RWPE2 (cell line): ENCODE results near the gene BCL7A.

Experiments used
- ATAC-seq: fragments of 200-7000 bp; cut with Tn5 transposase; 3 replicates; pipeline ENCODE4 v1.9.1; 2021; ENCODE audit warnings: low read depth
- DNase-seq: peaks from one replicate; pipeline ENCODE4 v3.0.0-alpha.2; 2020; ENCODE audit warnings: low spot score
- H3K27ac ChIP-seq: fragments of 450-650 bp; 2 replicates; pipeline ENCODE4 v1.5.1; 2017; ENCODE audit warnings: mild to moderate bottlenecking; ENCODE audit not compliant: poor library complexity, severe bottlenecking
- H3K27me3 ChIP-seq: fragments of 250-450 bp; sonication (Bioruptor Pico); 2 replicates; pipeline ENCODE4 v1.5.1; 2021; ENCODE audit warnings: mild to moderate bottlenecking, moderate library complexity; ENCODE audit not compliant: insufficient read depth, poor library complexity, severe bottlenecking
- H3K36me3 ChIP-seq: fragments of 250-450 bp; sonication (Bioruptor Pico); 2 replicates; pipeline ENCODE4 v1.5.1; 2020; ENCODE audit warnings: low read depth, mild to moderate bottlenecking, moderate library complexity
- H3K4me1 ChIP-seq: fragments of 250-450 bp; sonication (Bioruptor Pico); 2 replicates; pipeline ENCODE4 v1.5.1; 2021; ENCODE audit warnings: mild to moderate bottlenecking, moderate library complexity; ENCODE audit not compliant: insufficient read depth, poor library complexity, severe bottlenecking
- H3K4me3 ChIP-seq: fragments of 250-450 bp; sonication (Bioruptor Pico); 2 replicates; pipeline ENCODE4 v1.5.1; 2021; ENCODE audit warnings: mild to moderate bottlenecking, moderate library complexity; ENCODE audit not compliant: severe bottlenecking
- H3K9me3 ChIP-seq: fragments of 250-450 bp; sonication (Bioruptor Pico); 2 replicates; pipeline ENCODE4 v1.5.1; 2021; ENCODE audit warnings: mild to moderate bottlenecking, moderate library complexity; ENCODE audit not compliant: severe bottlenecking
- TF ChIP-seq, protein P1 (sequence below): fragments of 450-650 bp; IDR thresholded peaks from one replicate; pipeline ENCODE4 v1.5.1; 2017; ENCODE audit warnings: mild to moderate bottlenecking, moderate library complexity; ENCODE audit not compliant: poor library complexity, severe bottlenecking

The BCL7A gene

DNA sequence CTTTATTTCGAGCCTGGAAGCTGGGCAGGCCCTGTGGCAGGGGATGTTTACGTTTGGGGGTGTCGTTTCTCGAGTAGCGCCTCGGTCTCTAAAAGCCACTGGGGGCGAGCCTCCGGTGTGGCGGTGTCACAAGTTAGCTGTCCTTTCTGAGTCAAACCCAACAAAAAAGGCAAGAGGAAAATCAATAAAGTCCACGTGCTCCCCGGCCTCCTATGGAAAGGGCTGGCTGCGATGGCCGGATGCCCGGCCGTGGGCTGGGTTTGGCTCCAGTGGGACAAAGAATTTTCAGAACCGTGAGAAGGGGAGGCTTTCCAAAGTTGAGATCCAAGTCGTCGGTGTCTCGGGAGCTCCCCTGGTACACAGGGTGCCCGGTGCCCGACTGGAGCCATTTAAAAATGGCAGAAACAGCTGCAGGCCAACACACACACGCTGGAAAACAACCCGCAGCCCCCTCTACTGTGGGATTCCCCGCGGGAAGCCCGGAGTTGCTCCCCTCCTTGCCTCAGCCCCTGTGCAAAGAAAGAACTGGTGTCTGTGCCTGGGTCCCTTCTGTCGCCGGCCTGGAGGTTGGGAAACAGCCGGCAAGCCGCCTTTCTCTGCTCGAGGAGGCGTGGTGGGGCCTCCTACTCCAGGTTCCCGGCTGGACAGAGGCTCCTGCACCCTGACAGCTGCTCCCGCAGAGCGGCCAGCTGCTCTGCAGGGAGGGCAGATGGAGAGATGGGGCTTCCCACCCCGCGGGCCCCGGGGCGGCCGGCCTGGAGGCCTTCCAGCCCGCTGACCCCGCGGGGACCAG is 1.9 kb downstream of the BCL7A start:
- DNase-seq (no peak), ATAC-seq (peak; percentile 53)
- peaks cover 16% of the 10 kb centered on the region for H3K4me1 ChIP-seq
- peak overlapping the region; percentile 79 for H3K27ac ChIP-seq
- no peaks in the 10 kb centered on the region for H3K27me3 ChIP-seq
- TF ChIP-seq, protein P1, sequence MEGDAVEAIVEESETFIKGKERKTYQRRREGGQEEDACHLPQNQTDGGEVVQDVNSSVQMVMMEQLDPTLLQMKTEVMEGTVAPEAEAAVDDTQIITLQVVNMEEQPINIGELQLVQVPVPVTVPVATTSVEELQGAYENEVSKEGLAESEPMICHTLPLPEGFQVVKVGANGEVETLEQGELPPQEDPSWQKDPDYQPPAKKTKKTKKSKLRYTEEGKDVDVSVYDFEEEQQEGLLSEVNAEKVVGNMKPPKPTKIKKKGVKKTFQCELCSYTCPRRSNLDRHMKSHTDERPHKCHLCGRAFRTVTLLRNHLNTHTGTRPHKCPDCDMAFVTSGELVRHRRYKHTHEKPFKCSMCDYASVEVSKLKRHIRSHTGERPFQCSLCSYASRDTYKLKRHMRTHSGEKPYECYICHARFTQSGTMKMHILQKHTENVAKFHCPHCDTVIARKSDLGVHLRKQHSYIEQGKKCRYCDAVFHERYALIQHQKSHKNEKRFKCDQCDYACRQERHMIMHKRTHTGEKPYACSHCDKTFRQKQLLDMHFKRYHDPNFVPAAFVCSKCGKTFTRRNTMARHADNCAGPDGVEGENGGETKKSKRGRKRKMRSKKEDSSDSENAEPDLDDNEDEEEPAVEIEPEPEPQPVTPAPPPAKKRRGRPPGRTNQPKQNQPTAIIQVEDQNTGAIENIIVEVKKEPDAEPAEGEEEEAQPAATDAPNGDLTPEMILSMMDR = no peak
- no peaks in the 10 kb centered on the region for H3K9me3 ChIP-seq
- H3K36me3 ChIP-seq = no peaks in the 10 kb centered on the region
- peak overlapping the region; percentile 73 for H3K4me3 ChIP-seq

DNA sequence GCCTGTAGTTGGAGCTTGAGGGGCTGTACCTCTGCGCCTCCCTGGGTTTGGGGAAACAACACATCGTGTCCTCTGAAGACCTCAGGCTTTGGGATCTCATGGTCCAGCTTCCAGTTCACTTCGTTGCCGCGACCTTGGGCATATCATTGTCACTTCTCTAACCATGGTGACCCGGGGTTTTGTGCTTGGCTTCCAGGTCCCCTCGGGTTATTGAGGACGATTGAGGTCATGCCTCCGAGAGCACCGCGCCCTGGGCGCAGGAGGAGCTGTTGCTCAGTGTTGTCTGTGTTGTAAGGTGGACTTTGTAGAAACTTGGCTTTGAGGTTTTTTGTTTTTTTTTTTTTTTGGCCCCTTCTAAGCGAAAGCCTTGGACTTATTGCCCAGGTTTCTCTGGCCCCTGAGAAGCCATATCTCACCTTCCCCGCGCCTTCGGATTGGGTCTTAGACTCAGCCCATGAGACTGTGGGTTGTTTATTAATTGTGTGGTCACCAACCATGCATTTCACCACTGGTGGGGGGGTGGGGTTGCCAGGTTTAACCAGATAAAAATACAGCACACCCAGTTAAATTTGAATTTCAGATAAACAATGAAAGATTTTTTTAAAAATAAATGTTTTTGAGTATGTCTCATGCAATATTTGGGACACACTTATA is 2.6 kb downstream of the BCL7A start:
- Histone ChIP-seq H3K36me3 (no peaks in the 10 kb centered on the region), H3K9me3 (no peaks in the 10 kb centered on the region), H3K4me3 (peak overlapping the region; percentile 73), H3K27ac (peak overlapping the region; percentile 79), H3K4me1 (peaks cover 23% of the 10 kb centered on the region), H3K27me3 (no peaks in the 10 kb centered on the region)
- TF ChIP-seq, protein P1 = no peak
- no peak for DNase-seq
- no peak for ATAC-seq

- no peaks in the 10 kb centered on the region for H3K9me3 ChIP-seq
- H3K27me3 ChIP-seq = no peaks in the 10 kb centered on the region
- no peak for DNase-seq
- H3K4me1 ChIP-seq = peaks cover 29% of the 10 kb centered on the region
- TF ChIP-seq, protein P1 = no peak
- no peak for ATAC-seq
- no peak overlapping the region for H3K4me3 ChIP-seq
- peak overlapping the region; percentile 6 for H3K27ac ChIP-seq
- H3K36me3 ChIP-seq = no peaks in the 10 kb centered on the region
Measured at GRCh38 chr12:122026706-122027333, 5.1 kb downstream of the BCL7A start.

- no peak for DNase-seq
- Histone ChIP-seq H3K27me3 (no peaks in the 10 kb centered on the region), H3K9me3 (no peaks in the 10 kb centered on the region), H3K4me1 (peaks cover 29% of the 10 kb centered on the region), H3K4me3 (no peak overlapping the region), H3K27ac (peak overlapping the region; percentile 63), H3K36me3 (peaks cover 7% of the 10 kb centered on the region)
- TF ChIP-seq, protein P1 = no peak
- peak; percentile 26; the same call in 1 of the 3 replicates for ATAC-seq
Measured at GRCh38 chr12:122028165-122028904, 6.7 kb downstream of the BCL7A start.
